ENCODE results near the gene TCF15.

TCF15 gene

GRCh38 chr20:576156-576555 is 34.0 kb downstream of the TCF15 start:
- no peak for DNase-seq

- no peak for DNase-seq
Measured at GRCh38 chr20:575230-575629, 34.9 kb downstream of the TCF15 start.

GRCh38 chr20:574297-574942 is 35.7 kb downstream of the TCF15 start:
- DNase-seq, result no peak

DNA sequence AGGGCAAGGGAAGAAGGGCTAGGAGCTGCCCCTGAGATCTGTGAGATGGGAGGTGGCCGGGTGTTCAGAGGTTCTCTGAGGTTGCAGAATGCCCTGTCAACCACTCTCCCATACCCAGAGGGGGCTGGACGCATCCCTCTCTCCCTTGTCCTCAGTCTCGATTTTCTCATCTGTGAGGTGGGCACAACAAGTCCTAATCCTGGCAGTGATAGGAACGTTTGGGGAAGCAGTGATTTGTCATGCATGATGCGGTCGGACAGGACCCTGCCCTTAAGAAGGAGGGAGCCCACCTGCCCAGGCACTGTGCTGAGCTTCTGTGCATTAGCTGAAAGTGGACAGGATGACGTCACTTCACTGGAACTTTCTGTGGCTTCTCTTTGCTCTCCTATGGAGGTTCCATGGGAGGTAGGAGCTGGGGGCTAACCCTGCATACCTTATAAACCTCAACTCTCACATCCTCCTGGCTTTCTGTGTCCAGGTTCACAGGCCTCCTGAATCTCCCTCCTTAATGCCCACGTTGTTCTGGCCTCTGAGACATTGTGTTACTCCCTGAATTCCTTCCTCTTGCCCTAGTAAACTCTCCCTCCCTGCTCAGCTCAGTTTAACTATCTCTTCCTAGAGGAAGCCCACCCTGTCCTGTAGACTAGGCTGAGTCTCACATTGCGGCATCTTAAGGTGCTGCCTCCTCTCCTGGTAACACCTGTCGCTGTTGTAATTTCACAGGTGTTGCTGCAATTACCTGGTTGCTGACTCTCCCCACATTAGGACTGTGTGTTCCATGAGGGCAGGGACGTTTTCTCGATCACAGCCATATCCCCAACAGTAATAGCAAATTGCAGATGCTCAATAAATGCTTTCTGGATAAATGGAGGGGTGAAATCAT is 36.5 kb downstream of the TCF15 start:
- no peak for DNase-seq

DNA sequence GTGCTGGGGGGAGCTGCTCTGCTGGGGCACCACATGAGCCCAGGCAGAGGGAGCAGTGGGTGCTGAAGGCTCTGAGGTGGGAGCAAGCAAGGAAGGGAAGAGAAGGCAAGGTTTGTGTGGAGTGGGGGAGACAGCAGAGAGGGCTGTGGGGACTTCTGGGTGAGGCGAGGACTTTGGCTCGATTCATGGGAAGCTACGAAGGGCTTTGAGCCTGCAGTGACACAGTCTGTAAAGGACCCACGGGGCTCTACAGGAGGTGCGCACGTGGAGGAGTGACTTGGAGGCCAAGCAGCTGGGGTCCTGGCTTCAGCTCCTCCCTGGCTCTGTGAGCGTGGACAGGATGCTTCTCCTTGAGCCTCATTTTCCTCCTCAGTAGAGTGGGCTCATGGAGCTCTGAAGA is 37.4 kb downstream of the TCF15 start:
- DNase-seq, result no peak

DNA sequence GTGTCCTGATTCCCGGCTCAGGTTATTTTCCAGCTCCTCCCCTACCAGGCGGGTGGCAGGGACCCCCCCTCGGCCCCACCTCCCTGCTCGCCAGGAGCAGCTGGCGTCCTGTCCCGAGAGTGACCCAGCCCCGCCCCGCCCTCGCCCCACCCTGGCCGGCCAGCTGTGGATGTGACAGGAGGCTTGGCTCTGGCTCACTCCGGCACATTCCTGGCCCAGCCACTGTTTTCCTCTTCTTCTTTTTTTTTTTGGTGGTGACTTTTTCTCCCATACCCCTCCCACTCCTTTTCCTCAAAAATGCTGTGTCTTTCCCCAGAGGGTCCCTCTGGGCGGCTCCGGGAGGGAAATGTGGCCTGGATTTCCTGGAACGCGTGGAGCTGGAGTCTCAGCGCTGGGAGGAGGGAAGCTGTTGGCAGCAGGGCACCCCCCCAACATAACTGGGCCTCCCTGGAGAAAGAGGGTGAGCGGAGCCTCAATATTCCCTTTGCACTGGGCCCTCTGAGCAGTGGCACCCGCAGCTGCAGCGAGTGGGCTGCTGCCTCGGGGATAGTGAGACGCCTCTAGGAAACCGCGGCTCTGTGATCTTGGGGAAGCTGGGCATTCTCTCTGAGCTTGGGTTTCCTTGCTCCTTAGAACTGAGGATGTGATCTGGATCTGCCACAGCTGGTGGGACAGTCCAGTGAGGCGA is 38.2 kb downstream of the TCF15 start:
- no peak for DNase-seq

DNA sequence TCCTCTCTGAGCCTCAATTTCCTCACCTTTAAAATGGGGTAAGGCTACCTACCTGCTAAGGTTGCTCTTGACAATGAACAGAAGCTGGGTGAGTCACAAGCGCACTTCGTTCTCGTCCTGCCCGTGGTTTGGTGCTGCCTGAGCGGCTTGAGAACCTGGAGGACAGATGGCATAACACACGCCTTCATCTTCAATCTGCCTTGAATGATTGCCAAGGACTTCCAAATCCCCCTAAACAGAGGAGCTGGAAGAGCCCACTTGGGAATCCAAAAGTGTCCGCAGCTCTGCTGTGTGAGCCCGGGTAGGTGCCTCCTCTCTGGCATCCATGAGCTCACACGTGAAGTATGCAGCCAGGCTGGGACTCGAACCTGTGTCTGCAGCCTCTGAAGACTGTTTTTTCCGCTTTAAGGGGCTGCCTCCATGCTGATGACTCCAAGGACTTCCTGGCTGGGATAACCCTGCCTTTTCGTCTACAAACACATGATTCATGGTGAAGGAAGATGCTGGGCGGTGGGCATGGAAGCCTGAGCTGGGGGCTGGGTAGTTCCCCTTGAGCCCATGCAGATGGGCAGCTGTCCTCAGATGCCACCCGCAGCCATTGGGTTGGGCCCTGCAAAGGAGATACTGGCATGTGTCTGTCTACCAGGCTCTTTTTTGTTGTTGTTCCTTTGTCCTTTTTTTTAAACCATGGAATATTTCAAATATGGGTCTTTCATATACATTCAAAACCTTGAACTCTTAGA is 41.3 kb downstream of the TCF15 start:
- DNase-seq, result no peak

GRCh38 chr20:568097-568652 is 41.9 kb downstream of the TCF15 start:
- no peak for DNase-seq

- no peak for DNase-seq
Measured at GRCh38 chr20:564192-564591, 45.9 kb downstream of the TCF15 start.

DNA sequence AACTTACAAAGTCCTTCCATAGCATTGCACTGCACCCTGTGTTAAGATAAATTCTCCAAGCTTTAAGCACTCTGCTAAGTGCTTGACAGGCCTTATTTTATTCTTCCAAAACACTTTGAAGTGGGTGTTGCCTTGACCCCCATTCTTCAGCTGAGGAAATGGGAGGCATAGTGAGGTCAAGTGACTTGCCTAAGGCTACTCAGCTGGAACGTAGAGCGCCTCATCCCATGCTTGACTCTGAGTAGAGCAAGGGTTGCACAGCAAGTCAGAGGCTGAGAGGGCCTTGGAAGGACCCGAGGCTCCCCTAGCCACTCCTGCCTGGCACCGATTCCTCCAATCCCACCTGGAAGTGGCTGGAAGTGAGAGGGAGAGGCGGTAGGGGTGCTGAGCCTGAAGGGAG is 46.9 kb downstream of the TCF15 start:
- no peak for DNase-seq

- no peak for DNase-seq
Measured at GRCh38 chr20:562232-562897, 47.7 kb downstream of the TCF15 start.

DNA sequence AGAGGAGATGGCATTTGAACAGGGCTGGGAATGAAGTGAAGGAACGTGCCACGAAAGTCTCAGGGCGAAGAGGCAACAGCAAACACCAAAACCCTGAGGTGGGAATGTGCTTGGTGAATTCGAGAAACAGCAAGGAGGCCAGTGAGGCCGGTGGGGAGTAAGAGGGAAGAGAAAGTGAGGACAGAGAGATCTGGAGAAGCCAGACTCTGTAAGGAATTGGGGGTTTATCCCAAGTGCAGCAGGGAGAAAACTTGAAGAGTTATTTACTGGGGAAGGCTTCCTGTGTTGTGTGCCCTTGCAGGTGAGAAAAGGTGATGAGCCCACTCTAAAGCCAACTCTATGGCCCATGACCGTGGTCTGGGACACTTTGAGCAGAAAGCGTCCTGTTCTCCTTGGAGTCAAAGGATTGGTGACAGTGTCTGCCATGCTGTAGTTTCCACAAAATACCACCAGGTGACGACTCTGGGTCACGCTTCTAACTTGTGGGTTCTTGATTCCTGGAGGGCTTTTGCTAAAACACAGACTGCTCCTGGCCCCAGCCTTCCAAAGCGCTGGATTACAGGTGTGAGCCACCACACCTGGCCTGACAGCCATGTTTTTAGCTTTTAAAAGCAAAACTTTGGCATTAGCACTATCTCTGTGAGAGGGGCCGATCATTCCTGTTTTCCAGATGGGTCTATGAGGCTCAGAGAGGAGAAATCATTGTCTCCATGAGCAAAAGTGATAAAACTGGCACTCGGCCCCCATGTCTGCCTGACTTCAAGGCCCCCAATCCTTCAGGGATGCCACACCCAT is 48.5 kb downstream of the TCF15 start:
- peak; percentile 37 for DNase-seq

GRCh38 chr20:560680-561079 is 49.4 kb downstream of the TCF15 start:
- no peak for DNase-seq

DNA sequence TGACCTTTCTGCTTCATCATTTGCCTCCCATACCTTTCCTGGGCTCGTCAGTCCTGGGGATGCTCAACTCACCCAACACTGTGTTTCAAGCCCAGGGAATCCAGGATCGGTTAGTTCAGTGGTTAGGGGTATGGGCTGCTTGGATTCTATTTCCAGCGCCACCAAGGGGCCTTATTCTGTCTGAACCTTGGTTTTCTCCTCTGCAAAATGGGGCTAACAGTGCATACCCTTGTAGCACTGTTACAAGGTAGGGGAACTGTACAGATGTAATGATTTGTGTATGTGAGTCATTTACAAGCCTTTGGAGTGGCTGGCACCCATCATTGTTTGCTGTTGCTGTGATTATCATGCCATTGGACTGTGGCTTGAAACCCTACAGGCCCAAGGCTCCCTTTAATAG is 52.0 kb downstream of the TCF15 start:
- DNase-seq, result no peak

- no peak for DNase-seq
Measured at GRCh38 chr20:556984-557383, 53.1 kb downstream of the TCF15 start.

DNA sequence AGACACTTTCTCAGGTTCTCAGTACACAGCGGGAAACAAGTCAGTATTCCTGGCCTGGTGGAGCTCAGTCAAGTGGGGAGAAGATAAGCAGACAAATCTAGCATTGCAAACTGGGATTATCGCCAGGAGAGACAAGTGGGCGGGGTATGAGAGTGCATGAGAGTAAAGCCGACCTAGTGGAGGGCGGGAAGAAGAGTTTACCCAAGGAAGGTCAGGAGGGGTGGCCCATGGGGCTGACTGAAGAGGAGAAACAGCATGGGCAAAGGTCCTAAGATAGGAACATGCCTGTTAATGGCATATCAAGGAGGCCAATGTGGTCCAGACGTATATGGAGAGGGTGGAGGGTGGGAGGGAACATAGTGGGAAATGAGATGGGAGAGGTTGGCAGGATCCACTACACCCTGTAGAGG is 54.1 kb downstream of the TCF15 start:
- DNase-seq, result peak; percentile 95
